ENCODE measurements around the gene INHBE. TPM values are rescaled to one million over a fixed set of nuclear protein-coding genes. Genes with fewer than 3 reads are reported as not detected.

The INHBE gene
- total RNA-seq, 1 donor = 3.3 TPM

DNA sequence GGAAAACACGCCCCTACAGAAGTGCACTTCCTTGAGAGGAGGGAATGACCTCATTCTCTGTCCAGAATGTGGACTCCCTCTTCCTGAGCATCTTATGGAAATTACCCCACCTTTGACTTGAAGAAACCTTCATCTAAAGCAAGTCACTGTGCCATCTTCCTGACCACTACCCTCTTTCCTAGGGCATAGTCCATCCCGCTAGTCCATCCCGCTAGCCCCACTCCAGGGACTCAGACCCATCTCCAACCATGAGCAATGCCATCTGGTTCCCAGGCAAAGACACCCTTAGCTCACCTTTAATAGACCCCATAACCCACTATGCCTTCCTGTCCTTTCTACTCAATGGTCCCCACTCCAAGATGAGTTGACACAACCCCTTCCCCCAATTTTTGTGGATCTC, 5.0 kb upstream of the INHBE start:
- no peaks in the 10 kb centered on the region for H3K27me3 ChIP-seq (ENCODE audit: insufficient read depth, low read length)
- H3K9me3 ChIP-seq (ENCODE audit: low read depth, low read length) = no peaks in the 10 kb centered on the region
- no peaks in the 10 kb centered on the region for H3K36me3 ChIP-seq (ENCODE audit: insufficient read depth, low read length)
- H2AFZ ChIP-seq (ENCODE audit: low read length) = no peak overlapping the region
- H3K79me2 ChIP-seq (ENCODE audit: insufficient read depth, low read length) = no peaks in the 10 kb centered on the region
- TF ChIP-seq, protein P1, sequence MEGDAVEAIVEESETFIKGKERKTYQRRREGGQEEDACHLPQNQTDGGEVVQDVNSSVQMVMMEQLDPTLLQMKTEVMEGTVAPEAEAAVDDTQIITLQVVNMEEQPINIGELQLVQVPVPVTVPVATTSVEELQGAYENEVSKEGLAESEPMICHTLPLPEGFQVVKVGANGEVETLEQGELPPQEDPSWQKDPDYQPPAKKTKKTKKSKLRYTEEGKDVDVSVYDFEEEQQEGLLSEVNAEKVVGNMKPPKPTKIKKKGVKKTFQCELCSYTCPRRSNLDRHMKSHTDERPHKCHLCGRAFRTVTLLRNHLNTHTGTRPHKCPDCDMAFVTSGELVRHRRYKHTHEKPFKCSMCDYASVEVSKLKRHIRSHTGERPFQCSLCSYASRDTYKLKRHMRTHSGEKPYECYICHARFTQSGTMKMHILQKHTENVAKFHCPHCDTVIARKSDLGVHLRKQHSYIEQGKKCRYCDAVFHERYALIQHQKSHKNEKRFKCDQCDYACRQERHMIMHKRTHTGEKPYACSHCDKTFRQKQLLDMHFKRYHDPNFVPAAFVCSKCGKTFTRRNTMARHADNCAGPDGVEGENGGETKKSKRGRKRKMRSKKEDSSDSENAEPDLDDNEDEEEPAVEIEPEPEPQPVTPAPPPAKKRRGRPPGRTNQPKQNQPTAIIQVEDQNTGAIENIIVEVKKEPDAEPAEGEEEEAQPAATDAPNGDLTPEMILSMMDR (IDR thresholded peaks at IDR 0.05; ENCODE audit: extremely low read depth, low read depth, low read length) = no peak
- no peaks in the 10 kb centered on the region for H4K20me1 ChIP-seq (ENCODE audit: insufficient read depth, low read length)
- no peak overlapping the region for H3K27ac ChIP-seq (ENCODE audit: low read depth, low read length)
- H3K4me1 ChIP-seq (ENCODE audit: insufficient read depth, low read length) = peaks cover 25% of the 10 kb centered on the region
- no peak overlapping the region for H3K4me3 ChIP-seq (ENCODE audit: insufficient read depth, low read length)
- H3K4me2 ChIP-seq (ENCODE audit: insufficient read depth, low read length) = no peak overlapping the region
- DNase-seq (ENCODE audit: insufficient read length, low spot score, missing footprints) = no peak

DNA sequence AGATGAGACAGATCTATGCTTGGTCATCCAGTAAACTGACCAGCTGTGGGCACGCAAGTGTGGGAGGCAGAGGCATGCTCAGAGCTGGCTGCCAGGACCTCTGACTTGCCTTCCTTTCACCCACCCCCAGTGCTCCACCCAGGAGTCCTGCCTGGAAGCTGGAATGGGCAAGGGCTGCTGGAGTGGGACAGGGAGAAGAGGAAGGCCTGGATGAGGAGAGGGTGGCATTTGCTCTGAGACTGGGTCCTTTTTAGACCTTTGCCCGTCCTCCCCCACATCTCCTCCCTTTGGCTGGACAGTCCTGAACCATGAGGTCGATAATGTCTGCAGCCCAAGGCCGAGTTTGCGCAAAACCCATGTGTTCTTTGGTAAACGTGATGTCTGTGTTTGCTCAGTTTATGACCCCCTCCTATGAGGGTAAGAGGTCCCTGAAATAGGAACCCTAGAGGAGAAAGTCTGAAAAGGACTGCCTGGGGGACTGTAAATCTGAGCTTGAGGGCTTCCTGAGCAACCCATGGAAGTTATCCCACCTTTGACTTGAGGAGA, 3.8 kb upstream of the INHBE start:
- no peaks in the 10 kb centered on the region for H3K36me3 ChIP-seq (ENCODE audit: insufficient read depth, low read length)
- H3K27ac ChIP-seq (ENCODE audit: low read depth, low read length) = peak overlapping the region; percentile 95
- no peaks in the 10 kb centered on the region for H3K79me2 ChIP-seq (ENCODE audit: insufficient read depth, low read length)
- no peak overlapping the region for H3K4me2 ChIP-seq (ENCODE audit: insufficient read depth, low read length)
- TF ChIP-seq, protein P1 (IDR thresholded peaks at IDR 0.05; ENCODE audit: extremely low read depth, low read depth, low read length) = no peak
- no peak for DNase-seq (ENCODE audit: insufficient read length, low spot score, missing footprints)
- peaks cover 25% of the 10 kb centered on the region for H3K4me1 ChIP-seq (ENCODE audit: insufficient read depth, low read length)
- H3K27me3 ChIP-seq (ENCODE audit: insufficient read depth, low read length) = no peaks in the 10 kb centered on the region
- H2AFZ ChIP-seq (ENCODE audit: low read length) = peak overlapping the region; percentile 11
- no peak overlapping the region for H3K4me3 ChIP-seq (ENCODE audit: insufficient read depth, low read length)
- H4K20me1 ChIP-seq (ENCODE audit: insufficient read depth, low read length) = no peaks in the 10 kb centered on the region
- no peaks in the 10 kb centered on the region for H3K9me3 ChIP-seq (ENCODE audit: low read depth, low read length)

DNA sequence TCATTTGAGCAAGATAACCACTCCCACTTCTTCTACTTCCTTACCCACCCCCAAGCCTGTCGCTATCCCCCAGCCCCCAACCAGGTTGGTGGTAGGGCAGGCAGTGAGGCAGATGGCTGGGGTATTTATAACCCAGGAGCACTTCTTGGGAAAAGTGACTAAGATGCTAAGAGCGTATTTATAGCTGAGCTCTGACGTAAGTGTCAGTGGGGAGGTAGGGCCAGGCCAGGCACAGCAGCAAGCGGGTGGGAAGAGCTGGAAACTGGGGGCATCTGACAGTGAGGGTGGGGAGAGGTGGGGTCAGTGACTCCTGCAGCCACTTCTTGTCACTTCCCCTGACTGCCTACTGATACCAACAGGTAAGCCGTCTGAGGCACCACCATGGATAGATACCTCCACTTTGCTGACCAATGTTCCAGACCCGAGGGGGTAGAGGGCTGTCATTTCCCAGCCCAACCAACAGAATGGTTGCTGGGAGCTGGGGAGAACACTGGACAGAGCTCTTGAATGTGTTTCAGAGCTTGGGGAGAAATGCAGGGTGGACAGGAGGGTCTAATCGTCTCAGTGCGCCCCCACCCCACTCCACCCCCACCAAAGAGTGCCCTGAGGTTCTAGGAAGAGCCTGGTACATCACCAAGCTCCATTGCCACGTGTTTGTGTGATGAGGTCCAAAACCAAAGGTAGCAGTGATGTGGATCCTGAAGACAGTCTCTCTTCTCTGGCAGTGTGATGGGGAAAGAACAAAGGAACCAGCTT, 2.7 kb upstream of the INHBE start:
- no peaks in the 10 kb centered on the region for H4K20me1 ChIP-seq (ENCODE audit: insufficient read depth, low read length)
- peak overlapping the region; percentile 45 for H3K4me3 ChIP-seq (ENCODE audit: insufficient read depth, low read length)
- H3K36me3 ChIP-seq (ENCODE audit: insufficient read depth, low read length) = no peaks in the 10 kb centered on the region
- no peaks in the 10 kb centered on the region for H3K79me2 ChIP-seq (ENCODE audit: insufficient read depth, low read length)
- peak overlapping the region; percentile 95 for H3K27ac ChIP-seq (ENCODE audit: low read depth, low read length)
- DNase-seq (ENCODE audit: insufficient read length, low spot score, missing footprints) = peak; percentile 87
- H3K27me3 ChIP-seq (ENCODE audit: insufficient read depth, low read length) = no peaks in the 10 kb centered on the region
- H3K4me1 ChIP-seq (ENCODE audit: insufficient read depth, low read length) = peaks cover 25% of the 10 kb centered on the region
- H3K9me3 ChIP-seq (ENCODE audit: low read depth, low read length) = no peaks in the 10 kb centered on the region
- peak overlapping the region; percentile 79 for H3K4me2 ChIP-seq (ENCODE audit: insufficient read depth, low read length)
- peak overlapping the region; percentile 83 for H2AFZ ChIP-seq (ENCODE audit: low read length)
- TF ChIP-seq, protein P1 (IDR thresholded peaks at IDR 0.05; ENCODE audit: extremely low read depth, low read depth, low read length) = no peak

GRCh38 chr12:57452937-57453509, 2.1 kb upstream of the INHBE start:
- Histone ChIP-seq H3K27me3 (ENCODE audit: insufficient read depth, low read length) (no peaks in the 10 kb centered on the region), H3K4me2 (ENCODE audit: insufficient read depth, low read length) (peak overlapping the region; percentile 79), H3K4me1 (ENCODE audit: insufficient read depth, low read length) (peaks cover 25% of the 10 kb centered on the region), H2AFZ (ENCODE audit: low read length) (peak overlapping the region; percentile 83), H3K9me3 (ENCODE audit: low read depth, low read length) (no peaks in the 10 kb centered on the region), H3K36me3 (ENCODE audit: insufficient read depth, low read length) (no peaks in the 10 kb centered on the region), H3K27ac (ENCODE audit: low read depth, low read length) (peak overlapping the region; percentile 95), H3K79me2 (ENCODE audit: insufficient read depth, low read length) (no peaks in the 10 kb centered on the region), H4K20me1 (ENCODE audit: insufficient read depth, low read length) (no peaks in the 10 kb centered on the region), H3K4me3 (ENCODE audit: insufficient read depth, low read length) (peak overlapping the region; percentile 45)
- DNase-seq (ENCODE audit: insufficient read length, low spot score, missing footprints) = peak; percentile 86
- TF ChIP-seq, protein P1 (IDR thresholded peaks at IDR 0.05; ENCODE audit: extremely low read depth, low read depth, low read length) = peak; percentile 98
